GM23338 (cell line): ENCODE results near the gene LIN7C. TPM values are rescaled to one million over a fixed set of nuclear protein-coding genes. Genes with fewer than 3 reads are reported as not detected.

Experiments used
- ATAC-seq: fragments of 200-7000 bp; cut with Tn5 transposase; 3 replicates; pipeline ENCODE4 v1.9.1; 2020
- DNase-seq: peaks from one replicate; pipeline ENCODE4 v3.0.0-alpha.2; 2015; ENCODE audit warnings: low spot score
- H2AFZ ChIP-seq: fragments of 200-600 bp; sonication (generic); 2 replicates; pipeline ENCODE4 v1.8.0; 2016; ENCODE audit warnings: antibody characterized with exemption, mild to moderate bottlenecking, moderate library complexity
- H3F3A ChIP-seq: fragments of 200-600 bp; sonication (generic); replicated peaks from 2 replicates; pipeline ENCODE4 v1.8.0; 2017; ENCODE audit warnings: antibody characterized with exemption, mixed run types, low read depth
- H3K27ac ChIP-seq: fragments of 200-600 bp; sonication (generic); 2 replicates; pipeline ENCODE4 v1.6.1; 2016; ENCODE audit warnings: low read depth
- H3K27me3 ChIP-seq: fragments of 200-600 bp; sonication (generic); 2 replicates; pipeline ENCODE4 v1.8.0; 2016; ENCODE audit warnings: mild to moderate bottlenecking, mixed run types, moderate library complexity; ENCODE audit not compliant: insufficient read depth
- H3K36me3 ChIP-seq: fragments of 200-600 bp; sonication (generic); 2 replicates; pipeline ENCODE4 v1.8.0; 2016; ENCODE audit warnings: mild to moderate bottlenecking; ENCODE audit not compliant: insufficient read depth
- H3K4me1 ChIP-seq: fragments of 200-600 bp; sonication (generic); 2 replicates; pipeline ENCODE4 v1.8.0; 2016; ENCODE audit warnings: mild to moderate bottlenecking, moderate library complexity; ENCODE audit not compliant: insufficient read depth
- H3K4me2 ChIP-seq: fragments of 200-600 bp; sonication (generic); 2 replicates; pipeline ENCODE4 v1.7.1; 2017; ENCODE audit warnings: mixed run types
- H3K4me3 ChIP-seq: fragments of 200-600 bp; sonication (generic); 2 replicates; pipeline ENCODE4 v1.6.1; 2016; ENCODE audit warnings: mixed run types
- H3K79me2 ChIP-seq: fragments of 200-600 bp; sonication (generic); replicated peaks from 2 replicates; pipeline ENCODE4 v1.8.0; 2017; ENCODE audit warnings: mild to moderate bottlenecking; ENCODE audit not compliant: insufficient read depth
- H3K9me2 ChIP-seq: fragments of 200-600 bp; sonication (generic); 2 replicates; pipeline ENCODE4 v1.8.0; 2017; ENCODE audit not compliant: insufficient read depth
- H4K20me1 ChIP-seq: fragments of 200-600 bp; sonication (generic); replicated peaks from 2 replicates; pipeline ENCODE4 v1.8.0; 2017; ENCODE audit warnings: mild to moderate bottlenecking; ENCODE audit not compliant: insufficient read depth
- H3K27ac Mint-ChIP-seq: 2 replicates; pipeline ENCODE4 v1.8.0; 2020; ENCODE audit warnings: inconsistent platforms, mild to moderate bottlenecking, moderate library complexity, mixed read lengths
- H3K27me3 Mint-ChIP-seq: 3 replicates; pipeline ENCODE4 v1.8.0; 2022; ENCODE audit warnings: low read depth, mild to moderate bottlenecking, moderate library complexity, mixed read lengths, inconsistent platforms; ENCODE audit not compliant: insufficient read depth, poor library complexity
- H3K36me3 Mint-ChIP-seq: 3 replicates; pipeline ENCODE4 v1.8.0; 2021; ENCODE audit warnings: low read depth, mild to moderate bottlenecking, inconsistent platforms, moderate library complexity, mixed read lengths
- H3K4me1 Mint-ChIP-seq: 3 replicates; pipeline ENCODE4 v1.8.0; 2020; ENCODE audit warnings: mild to moderate bottlenecking, inconsistent platforms, mixed read lengths
- H3K4me3 Mint-ChIP-seq: 3 replicates; pipeline ENCODE4 v1.8.0; 2021; ENCODE audit warnings: moderate library complexity, mild to moderate bottlenecking, inconsistent platforms, mixed read lengths
- H3K9me3 Mint-ChIP-seq: 3 replicates; pipeline ENCODE4 v1.8.0; 2020; ENCODE audit warnings: moderate library complexity, mild to moderate bottlenecking, inconsistent platforms, mixed read lengths
- CREB1 ChIP-seq: fragments of 250-450 bp; sonication (Bioruptor Pico); IDR thresholded peaks from 2 replicates; pipeline ENCODE4 v1.5.0; 2020; ENCODE audit warnings: low read depth, mild to moderate bottlenecking, moderate library complexity
- EZH2 ChIP-seq: fragments of 200-600 bp; sonication (generic); IDR thresholded peaks from one replicate; pipeline ENCODE4 v1.8.0; 2017; ENCODE audit warnings: antibody characterized with exemption, mild to moderate bottlenecking, low read depth; ENCODE audit not compliant: unreplicated experiment
- EZH2phosphoT487 ChIP-seq: fragments of 200-600 bp; sonication (generic); IDR thresholded peaks from one replicate; pipeline ENCODE4 v1.8.1; 2018; ENCODE audit warnings: antibody characterized with exemption; ENCODE audit not compliant: unreplicated experiment
- JUNB ChIP-seq: IDR thresholded peaks from one replicate; pipeline ENCODE4 v1.6.1; 2016; ENCODE audit warnings: antibody characterized with exemption; ENCODE audit not compliant: unreplicated experiment
- NANOG ChIP-seq: IDR thresholded peaks from 2 replicates; pipeline ENCODE4 v1.6.1; 2016; ENCODE audit warnings: antibody characterized with exemption, borderline replicate concordance
- POLR2AphosphoS5 ChIP-seq: IDR thresholded peaks from 2 replicates; pipeline ENCODE4 v1.6.1; 2016; ENCODE audit warnings: antibody characterized with exemption, low read depth
- STAT1 ChIP-seq: IDR thresholded peaks from one replicate; pipeline ENCODE4 v1.6.1; 2016; ENCODE audit warnings: antibody characterized with exemption; ENCODE audit not compliant: unreplicated experiment
- ZNF114 ChIP-seq: fragments of 250-450 bp; sonication (Bioruptor Pico); IDR thresholded peaks from 2 replicates; pipeline ENCODE4 v1.5.0; 2020; ENCODE audit warnings: mild to moderate bottlenecking, moderate library complexity
- ZNF331 ChIP-seq: fragments of 250-450 bp; sonication (Bioruptor Pico); IDR thresholded peaks from 2 replicates; pipeline ENCODE4 v1.5.0; 2020; ENCODE audit warnings: low read depth, mild to moderate bottlenecking, moderate library complexity
- polyA plus RNA-seq: library from polyadenylated mRNA; unstranded; fragments of >200 nt; fragmentation: Nextera tagmentation; extraction: Ambion mirVana; gene quantifications from 2 replicates; pipeline ENCODE4 v1.2.1, GENCODE V29; 2016
- total RNA-seq: library from RNA; depleted of rRNA; stranded (reverse); fragments of >200 nt; shearing (Covaris generic); gene quantifications from 2 replicates; pipeline ENCODE4 v1.2.3, GENCODE V29; 2014
- TF ChIP-seq, protein P1 (sequence below): fragments of 250-450 bp; sonication (Bioruptor Pico); IDR thresholded peaks from 2 replicates; pipeline ENCODE4 v1.5.0; 2020; ENCODE audit warnings: mild to moderate bottlenecking, moderate library complexity
- TF ChIP-seq, protein P2 (sequence below): IDR thresholded peaks from one replicate; pipeline ENCODE4 v1.6.1; 2018; ENCODE audit warnings: antibody characterized with exemption; ENCODE audit not compliant: unreplicated experiment
- TF ChIP-seq, protein P3 (sequence below), 2 experiments: fragments of 200-600 bp in 1 of 2; sonication (generic) in 1 of 2; conservative IDR thresholded peaks; 2 replicates each; pipeline versions ENCODE4 v1.5.1 to v1.6.1; 2016 to 2017; ENCODE audit warnings: antibody characterized with exemption in 2 of 2, low read depth in 2 of 2, mild to moderate bottlenecking in 2 of 2, moderate library complexity in 1 of 2
- TF ChIP-seq, protein P4 (sequence below): IDR thresholded peaks from 2 replicates; pipeline ENCODE4 v1.6.1; 2016; ENCODE audit warnings: antibody characterized with exemption

Gene LIN7C
- total and polyA plus RNA-seq, 2 experiments from 2014 or later, result 22.5 to 61.0 TPM

DNA sequence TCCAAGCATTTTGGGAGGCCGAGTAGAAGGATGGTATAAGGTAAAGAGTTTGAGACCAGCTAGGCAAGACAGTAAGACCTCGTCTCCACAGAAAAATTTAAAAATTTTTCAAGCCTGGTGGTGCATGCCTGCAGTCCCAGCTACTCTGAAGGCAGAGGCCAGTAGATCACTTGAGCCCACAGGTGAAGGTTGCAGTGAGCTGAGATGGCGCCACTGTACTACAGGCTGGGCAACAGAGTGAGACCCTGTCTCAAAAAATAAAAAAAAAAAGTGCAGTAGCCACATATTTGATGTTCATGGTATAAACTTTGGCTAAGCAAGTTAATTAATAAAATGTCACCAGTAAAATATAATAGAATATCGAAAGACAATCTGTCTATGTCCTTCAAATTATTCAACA is 60.9 kb downstream of the LIN7C start:
- Mint-ChIP-seq H3K4me1 (peaks cover 57% of the 10 kb centered on the region), H3K9me3 (no peaks in the 10 kb centered on the region), H3K27ac (no peak overlapping the region), H3K4me3 (0 out of 3 replicates have a peak overlapping the region, but pooled peaks have one; percentile 49), H3K36me3 (no peaks in the 10 kb centered on the region; the same call in 2 of the 3 replicates), H3K27me3 (peaks cover 4% of the 10 kb centered on the region)
- Histone ChIP-seq H3K27ac (peak overlapping the region; percentile 78), H3K4me1 (peaks cover 62% of the 10 kb centered on the region), H3K79me2 (peaks cover 82% of the 10 kb centered on the region), H2AFZ (no peak overlapping the region), H3K9me2 (no peaks in the 10 kb centered on the region), H3K4me3 (peak overlapping the region; percentile 35), H3K36me3 (no peaks in the 10 kb centered on the region), H3K27me3 (no peaks in the 10 kb centered on the region), H4K20me1 (no peaks in the 10 kb centered on the region), H3F3A (no peaks in the 10 kb centered on the region; the same call in 1 of the 2 replicates), H3K4me2 (peak overlapping the region; percentile 56)
- DNase-seq (peak; percentile 33), ATAC-seq (no peak; the same call in 1 of the 3 replicates)
- TF ChIP-seq ZNF114 (CRISPR knock-in tag) (no peak), JUNB (no peak), CREB1 (CRISPR knock-in tag) (no peak), EZH2 (no peak), POLR2AphosphoS5 (no peak), NANOG (no peak), ZNF331 (CRISPR knock-in tag) (no peak), EZH2phosphoT487 (no peak), STAT1 (no peak)
- TF ChIP-seq, protein P1, sequence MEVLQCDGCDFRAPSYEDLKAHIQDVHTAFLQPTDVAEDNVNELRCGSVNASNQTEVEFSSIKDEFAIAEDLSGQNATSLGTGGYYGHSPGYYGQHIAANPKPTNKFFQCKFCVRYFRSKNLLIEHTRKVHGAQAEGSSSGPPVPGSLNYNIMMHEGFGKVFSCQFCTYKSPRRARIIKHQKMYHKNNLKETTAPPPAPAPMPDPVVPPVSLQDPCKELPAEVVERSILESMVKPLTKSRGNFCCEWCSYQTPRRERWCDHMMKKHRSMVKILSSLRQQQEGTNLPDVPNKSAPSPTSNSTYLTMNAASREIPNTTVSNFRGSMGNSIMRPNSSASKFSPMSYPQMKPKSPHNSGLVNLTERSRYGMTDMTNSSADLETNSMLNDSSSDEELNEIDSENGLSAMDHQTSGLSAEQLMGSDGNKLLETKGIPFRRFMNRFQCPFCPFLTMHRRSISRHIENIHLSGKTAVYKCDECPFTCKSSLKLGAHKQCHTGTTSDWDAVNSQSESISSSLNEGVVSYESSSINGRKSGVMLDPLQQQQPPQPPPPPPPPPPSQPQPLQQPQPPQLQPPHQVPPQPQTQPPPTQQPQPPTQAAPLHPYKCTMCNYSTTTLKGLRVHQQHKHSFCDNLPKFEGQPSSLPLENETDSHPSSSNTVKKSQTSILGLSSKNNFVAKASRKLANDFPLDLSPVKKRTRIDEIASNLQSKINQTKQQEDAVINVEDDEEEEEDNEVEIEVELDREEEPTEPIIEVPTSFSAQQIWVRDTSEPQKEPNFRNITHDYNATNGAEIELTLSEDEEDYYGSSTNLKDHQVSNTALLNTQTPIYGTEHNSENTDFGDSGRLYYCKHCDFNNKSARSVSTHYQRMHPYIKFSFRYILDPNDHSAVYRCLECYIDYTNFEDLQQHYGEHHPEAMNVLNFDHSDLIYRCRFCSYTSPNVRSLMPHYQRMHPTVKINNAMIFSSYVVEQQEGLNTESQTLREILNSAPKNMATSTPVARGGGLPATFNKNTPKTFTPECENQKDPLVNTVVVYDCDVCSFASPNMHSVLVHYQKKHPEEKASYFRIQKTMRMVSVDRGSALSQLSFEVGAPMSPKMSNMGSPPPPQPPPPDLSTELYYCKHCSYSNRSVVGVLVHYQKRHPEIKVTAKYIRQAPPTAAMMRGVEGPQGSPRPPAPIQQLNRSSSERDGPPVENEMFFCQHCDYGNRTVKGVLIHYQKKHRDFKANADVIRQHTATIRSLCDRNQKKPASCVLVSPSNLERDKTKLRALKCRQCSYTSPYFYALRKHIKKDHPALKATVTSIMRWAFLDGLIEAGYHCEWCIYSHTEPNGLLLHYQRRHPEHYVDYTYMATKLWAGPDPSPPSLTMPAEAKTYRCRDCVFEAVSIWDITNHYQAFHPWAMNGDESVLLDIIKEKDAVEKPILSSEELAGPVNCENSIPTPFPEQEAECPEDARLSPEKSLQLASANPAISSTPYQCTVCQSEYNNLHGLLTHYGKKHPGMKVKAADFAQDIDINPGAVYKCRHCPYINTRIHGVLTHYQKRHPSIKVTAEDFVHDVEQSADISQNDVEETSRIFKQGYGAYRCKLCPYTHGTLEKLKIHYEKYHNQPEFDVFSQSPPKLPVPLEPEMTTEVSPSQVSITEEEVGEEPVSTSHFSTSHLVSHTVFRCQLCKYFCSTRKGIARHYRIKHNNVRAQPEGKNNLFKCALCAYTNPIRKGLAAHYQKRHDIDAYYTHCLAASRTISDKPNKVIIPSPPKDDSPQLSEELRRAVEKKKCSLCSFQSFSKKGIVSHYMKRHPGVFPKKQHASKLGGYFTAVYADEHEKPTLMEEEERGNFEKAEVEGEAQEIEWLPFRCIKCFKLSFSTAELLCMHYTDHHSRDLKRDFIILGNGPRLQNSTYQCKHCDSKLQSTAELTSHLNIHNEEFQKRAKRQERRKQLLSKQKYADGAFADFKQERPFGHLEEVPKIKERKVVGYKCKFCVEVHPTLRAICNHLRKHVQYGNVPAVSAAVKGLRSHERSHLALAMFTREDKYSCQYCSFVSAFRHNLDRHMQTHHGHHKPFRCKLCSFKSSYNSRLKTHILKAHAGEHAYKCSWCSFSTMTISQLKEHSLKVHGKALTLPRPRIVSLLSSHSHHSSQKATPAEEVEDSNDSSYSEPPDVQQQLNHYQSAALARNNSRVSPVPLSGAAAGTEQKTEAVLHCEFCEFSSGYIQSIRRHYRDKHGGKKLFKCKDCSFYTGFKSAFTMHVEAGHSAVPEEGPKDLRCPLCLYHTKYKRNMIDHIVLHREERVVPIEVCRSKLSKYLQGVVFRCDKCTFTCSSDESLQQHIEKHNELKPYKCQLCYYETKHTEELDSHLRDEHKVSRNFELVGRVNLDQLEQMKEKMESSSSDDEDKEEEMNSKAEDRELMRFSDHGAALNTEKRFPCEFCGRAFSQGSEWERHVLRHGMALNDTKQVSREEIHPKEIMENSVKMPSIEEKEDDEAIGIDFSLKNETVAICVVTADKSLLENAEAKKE, result no peak
- TF ChIP-seq, protein P2, sequence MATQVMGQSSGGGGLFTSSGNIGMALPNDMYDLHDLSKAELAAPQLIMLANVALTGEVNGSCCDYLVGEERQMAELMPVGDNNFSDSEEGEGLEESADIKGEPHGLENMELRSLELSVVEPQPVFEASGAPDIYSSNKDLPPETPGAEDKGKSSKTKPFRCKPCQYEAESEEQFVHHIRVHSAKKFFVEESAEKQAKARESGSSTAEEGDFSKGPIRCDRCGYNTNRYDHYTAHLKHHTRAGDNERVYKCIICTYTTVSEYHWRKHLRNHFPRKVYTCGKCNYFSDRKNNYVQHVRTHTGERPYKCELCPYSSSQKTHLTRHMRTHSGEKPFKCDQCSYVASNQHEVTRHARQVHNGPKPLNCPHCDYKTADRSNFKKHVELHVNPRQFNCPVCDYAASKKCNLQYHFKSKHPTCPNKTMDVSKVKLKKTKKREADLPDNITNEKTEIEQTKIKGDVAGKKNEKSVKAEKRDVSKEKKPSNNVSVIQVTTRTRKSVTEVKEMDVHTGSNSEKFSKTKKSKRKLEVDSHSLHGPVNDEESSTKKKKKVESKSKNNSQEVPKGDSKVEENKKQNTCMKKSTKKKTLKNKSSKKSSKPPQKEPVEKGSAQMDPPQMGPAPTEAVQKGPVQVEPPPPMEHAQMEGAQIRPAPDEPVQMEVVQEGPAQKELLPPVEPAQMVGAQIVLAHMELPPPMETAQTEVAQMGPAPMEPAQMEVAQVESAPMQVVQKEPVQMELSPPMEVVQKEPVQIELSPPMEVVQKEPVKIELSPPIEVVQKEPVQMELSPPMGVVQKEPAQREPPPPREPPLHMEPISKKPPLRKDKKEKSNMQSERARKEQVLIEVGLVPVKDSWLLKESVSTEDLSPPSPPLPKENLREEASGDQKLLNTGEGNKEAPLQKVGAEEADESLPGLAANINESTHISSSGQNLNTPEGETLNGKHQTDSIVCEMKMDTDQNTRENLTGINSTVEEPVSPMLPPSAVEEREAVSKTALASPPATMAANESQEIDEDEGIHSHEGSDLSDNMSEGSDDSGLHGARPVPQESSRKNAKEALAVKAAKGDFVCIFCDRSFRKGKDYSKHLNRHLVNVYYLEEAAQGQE, result no peak
- TF ChIP-seq, protein P3, sequence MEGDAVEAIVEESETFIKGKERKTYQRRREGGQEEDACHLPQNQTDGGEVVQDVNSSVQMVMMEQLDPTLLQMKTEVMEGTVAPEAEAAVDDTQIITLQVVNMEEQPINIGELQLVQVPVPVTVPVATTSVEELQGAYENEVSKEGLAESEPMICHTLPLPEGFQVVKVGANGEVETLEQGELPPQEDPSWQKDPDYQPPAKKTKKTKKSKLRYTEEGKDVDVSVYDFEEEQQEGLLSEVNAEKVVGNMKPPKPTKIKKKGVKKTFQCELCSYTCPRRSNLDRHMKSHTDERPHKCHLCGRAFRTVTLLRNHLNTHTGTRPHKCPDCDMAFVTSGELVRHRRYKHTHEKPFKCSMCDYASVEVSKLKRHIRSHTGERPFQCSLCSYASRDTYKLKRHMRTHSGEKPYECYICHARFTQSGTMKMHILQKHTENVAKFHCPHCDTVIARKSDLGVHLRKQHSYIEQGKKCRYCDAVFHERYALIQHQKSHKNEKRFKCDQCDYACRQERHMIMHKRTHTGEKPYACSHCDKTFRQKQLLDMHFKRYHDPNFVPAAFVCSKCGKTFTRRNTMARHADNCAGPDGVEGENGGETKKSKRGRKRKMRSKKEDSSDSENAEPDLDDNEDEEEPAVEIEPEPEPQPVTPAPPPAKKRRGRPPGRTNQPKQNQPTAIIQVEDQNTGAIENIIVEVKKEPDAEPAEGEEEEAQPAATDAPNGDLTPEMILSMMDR (conservative IDR thresholded peaks at IDR 0.05; ENCODE audit: low read depth in 2 of 2), result no peak; a peak in 1 of 4 replicates
- TF ChIP-seq, protein P4, sequence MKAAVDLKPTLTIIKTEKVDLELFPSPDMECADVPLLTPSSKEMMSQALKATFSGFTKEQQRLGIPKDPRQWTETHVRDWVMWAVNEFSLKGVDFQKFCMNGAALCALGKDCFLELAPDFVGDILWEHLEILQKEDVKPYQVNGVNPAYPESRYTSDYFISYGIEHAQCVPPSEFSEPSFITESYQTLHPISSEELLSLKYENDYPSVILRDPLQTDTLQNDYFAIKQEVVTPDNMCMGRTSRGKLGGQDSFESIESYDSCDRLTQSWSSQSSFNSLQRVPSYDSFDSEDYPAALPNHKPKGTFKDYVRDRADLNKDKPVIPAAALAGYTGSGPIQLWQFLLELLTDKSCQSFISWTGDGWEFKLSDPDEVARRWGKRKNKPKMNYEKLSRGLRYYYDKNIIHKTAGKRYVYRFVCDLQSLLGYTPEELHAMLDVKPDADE, result no peak
